Measurements from ENCODE around the gene ASPN. TPM values are rescaled to one million over a fixed set of nuclear protein-coding genes. Genes with fewer than 3 reads are reported as not detected.

The ASPN gene
- total and polyA plus RNA-seq, 2 donors (not counting 3 experiments of a cell fraction or from before 2014, with no cell fraction given), result not detected

- Histone ChIP-seq H3K79me2 (ENCODE audit: control insufficient read depth, insufficient read depth, low read length) (no peaks in the 10 kb centered on the region), H4K20me1 (replicated peaks; ENCODE audit: control insufficient read depth, extremely low read depth, insufficient read depth, low read length) (no peaks in the 10 kb centered on the region), H3K4me1 (ENCODE audit: control insufficient read depth, extremely low read depth, insufficient read depth, low read length) (no peaks in the 10 kb centered on the region), H3K4me3 (replicated peaks in 1 of 3; ENCODE audit: insufficient read depth in 1 of 3, low read depth in 1 of 3, low read length in 3 of 3) (no peak overlapping the region), H3K27ac (ENCODE audit: insufficient read depth, low read depth, low read length) (no peak overlapping the region), H3K9ac (replicated peaks; ENCODE audit: extremely low read depth, insufficient read depth, low read length) (no peak overlapping the region), H3K9me3 (replicated peaks; ENCODE audit: control insufficient read depth, insufficient read depth, low read length) (no peaks in the 10 kb centered on the region), H3K36me3 (ENCODE audit: control insufficient read depth in 2 of 2, extremely low read depth in 1 of 2, insufficient read depth in 2 of 2, low read length in 2 of 2) (no peaks in the 10 kb centered on the region), H2AFZ (ENCODE audit: low read depth, low read length) (no peak overlapping the region), H3K27me3 (ENCODE audit: control insufficient read depth in 2 of 2, insufficient read depth in 2 of 2, low read length in 2 of 2) (no peaks in the 10 kb centered on the region), H3K4me2 (ENCODE audit: insufficient read depth, low read length) (no peak overlapping the region), H3K9me1 (replicated peaks; ENCODE audit: control insufficient read depth, extremely low read depth, insufficient read depth, low read length) (no peaks in the 10 kb centered on the region)
- no peak for FAIRE-seq
- POLR2A ChIA-PET, result no interaction called here
- intact Hi-C loops (cut with micrococcal nuclease), result no loop called here
- CTCF ChIA-PET, result interaction anchor here (1.0 kb wide), 3 partner anchors 10 to 22 kb away, joined by 3 read pairs; no protein-coding TSS in a partner anchor
- dilution Hi-C loops (cut with MboI; ENCODE audit: extremely low pct_ligation_motif_present, low sequenced_read_pairs), result no loop called here
- no TSS peak for BruUV-seq (replicated peaks)
- no peak for TF ChIP-seq MAX (IDR thresholded peaks at IDR 0.05; ENCODE audit: insufficient read depth, insufficient read length)
- TF ChIP-seq MYC (IDR thresholded peaks at IDR 0.05; ENCODE audit: low read depth, low read length), result no peak
- TF ChIP-seq EZH2 (IDR thresholded peaks at IDR 0.05; ENCODE audit: borderline replicate concordance, low read depth, low read length, severe bottlenecking), result no peak
- TF ChIP-seq FOS (IDR thresholded peaks at IDR 0.05; ENCODE audit: borderline replicate concordance, insufficient read depth, low read length), result no peak
- no peak for TF ChIP-seq CTCF (IDR thresholded peaks at IDR 0.05; ENCODE audit: extremely low read depth in 1 of 2, insufficient read depth in 1 of 2, low read depth in 1 of 2, low read length in 2 of 2)
- no peak for TF ChIP-seq GATA2 (IDR thresholded peaks at IDR 0.05; ENCODE audit: insufficient read depth, insufficient read length, low read depth, low read length)
- no peak for TF ChIP-seq POLR2A (IDR thresholded peaks at IDR 0.05; ENCODE audit: low read depth, low read length)
- no peak for TF ChIP-seq JUN (IDR thresholded peaks at IDR 0.05; ENCODE audit: borderline replicate concordance, insufficient read depth, insufficient read length, low read depth)
- TF ChIP-seq POLR2AphosphoS5 (IDR thresholded peaks at IDR 0.05; ENCODE audit: insufficient read depth, low read depth, low read length), result no peak
- no peak for DNase-seq (ENCODE audit: low read depth, low spot score)
Observed at GRCh38 chr9:92517046-92517445, 34.7 kb upstream of the ASPN start.

Measured in endothelial cell of umbilical vein (primary cell).